Fibroblast of pulmonary artery (primary cell): ENCODE measurements around the gene TNFRSF1A.
"Not testable (repeated sequence)": the region's sequence is repeated elsewhere in the genome, so short reads cannot be mapped to it uniquely, and the experiment has no call there.

Experiments
- DNase-seq: peaks from one replicate; pipeline ENCODE4 v3.0.0-alpha.2; 2010; ENCODE audit warnings: low read depth
- H3K4me3 ChIP-seq: replicated peaks from 2 replicates; pipeline ENCODE4 v1.5.1; 2011; ENCODE audit warnings: low read depth, mild to moderate bottlenecking, control low read depth, low read length, moderate library complexity
- CTCF ChIP-seq: IDR thresholded peaks from 2 replicates; pipeline ENCODE4 v1.5.1; 2011; ENCODE audit warnings: mild to moderate bottlenecking, control low read depth, low read length, inconsistent platforms; ENCODE audit errors: missing control alignments

The TNFRSF1A gene

DNA sequence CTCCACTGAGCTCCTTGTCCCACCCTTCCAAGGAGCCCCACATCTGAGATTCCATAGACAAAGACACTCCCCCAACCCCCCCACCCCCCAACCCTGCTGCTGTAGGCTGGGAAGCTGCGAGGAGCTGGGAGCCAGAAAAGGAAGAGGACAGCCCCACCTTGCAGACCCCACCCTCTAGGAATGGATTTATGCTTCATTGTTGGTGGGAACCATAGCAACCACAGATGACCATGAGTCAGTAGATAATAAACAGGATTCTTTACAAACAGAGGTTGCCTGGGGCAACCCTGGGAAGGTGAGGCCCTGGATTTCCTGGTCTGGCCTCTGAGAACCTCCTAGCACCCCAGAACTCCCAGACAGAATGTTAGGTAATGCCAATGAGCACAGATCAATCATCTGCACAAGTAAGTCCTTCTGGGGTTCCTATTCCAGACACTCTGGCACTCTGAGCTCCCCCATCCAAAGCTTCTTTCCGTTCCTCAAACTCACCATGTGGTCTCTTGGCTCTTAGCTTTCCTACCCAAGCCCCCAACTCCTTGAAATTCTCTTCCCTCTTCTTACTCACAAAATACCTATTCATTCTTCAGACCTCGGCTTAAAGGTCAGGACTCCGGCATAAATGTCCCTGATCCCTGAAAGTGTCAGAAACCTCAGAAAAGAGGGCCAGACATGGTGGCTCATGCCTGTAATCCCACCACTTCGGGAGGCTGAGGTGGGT, 46.6 kb downstream of the TNFRSF1A start:
- no peak overlapping the region for H3K4me3 ChIP-seq
- DNase-seq: peak; percentile 94
- no peak for TF ChIP-seq CTCF

GRCh38 chr12:6294156-6295093, 47.5 kb downstream of the TNFRSF1A start:
- H3K4me3 ChIP-seq: no peak overlapping the region
- no peak for TF ChIP-seq CTCF
- DNase-seq: no peak

DNA sequence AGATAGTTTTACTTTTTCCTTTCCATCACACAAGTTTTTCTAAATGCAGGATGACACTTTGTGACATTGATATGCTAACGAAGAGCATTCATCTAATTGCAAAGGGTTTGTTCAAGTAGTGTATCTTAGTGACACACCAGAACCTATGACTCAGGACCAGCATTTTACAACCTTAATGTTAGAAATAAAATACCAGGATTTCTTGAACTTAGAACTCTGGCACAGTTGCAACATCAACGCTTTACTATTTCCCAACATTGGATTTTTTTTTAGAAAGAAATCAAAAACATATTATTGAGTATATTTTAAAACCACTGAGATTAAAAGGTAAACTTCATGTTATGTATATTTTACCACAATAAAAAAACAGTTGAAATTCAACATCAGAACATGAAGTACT, 49.3 kb downstream of the TNFRSF1A start:
- H3K4me3 ChIP-seq: no peak overlapping the region
- DNase-seq: peak; percentile 78
- TF ChIP-seq CTCF: no peak

DNA sequence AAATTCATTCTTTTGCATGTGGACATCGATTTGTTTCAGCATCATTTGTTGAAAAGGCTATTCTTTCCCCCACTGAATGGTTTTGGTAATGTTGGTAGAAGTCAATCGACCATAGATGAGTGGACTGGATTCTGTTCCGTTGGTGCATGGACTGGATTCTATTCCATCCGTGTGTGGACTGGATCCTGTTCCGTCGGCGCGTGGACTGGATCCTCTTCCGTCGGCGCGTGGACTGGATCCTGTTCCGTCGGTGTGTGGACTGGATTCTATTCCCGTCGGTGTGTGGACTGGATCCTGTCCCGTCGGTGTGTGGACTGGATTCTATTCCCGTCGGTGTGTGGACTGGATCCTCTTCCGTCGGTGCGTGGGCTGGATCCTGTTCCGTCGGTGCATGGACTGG, 52.0 kb downstream of the TNFRSF1A start:
- not testable (repeated sequence) for DNase-seq, H3K4me3 ChIP-seq

DNA sequence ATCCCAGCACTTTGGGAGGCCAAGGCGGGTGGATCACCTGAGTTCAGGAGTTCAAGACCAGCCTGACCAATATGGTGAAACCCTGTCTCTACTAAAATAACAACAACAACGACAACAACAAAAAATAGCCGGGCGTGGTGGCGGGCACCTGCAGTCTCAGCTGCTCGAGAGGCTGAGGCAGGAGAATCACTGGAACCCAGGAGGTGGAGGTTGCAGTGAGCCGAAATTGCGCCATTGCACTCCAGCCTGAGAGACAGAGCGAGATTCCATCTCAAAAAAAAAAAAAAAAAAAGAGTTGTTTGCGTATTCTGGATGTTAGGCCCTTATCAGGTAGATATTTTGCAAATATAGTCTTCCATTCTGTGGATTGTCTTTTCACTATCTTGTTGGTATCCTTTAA, 52.8 kb downstream of the TNFRSF1A start:
- not testable (repeated sequence) for H3K4me3 ChIP-seq, DNase-seq

DNA sequence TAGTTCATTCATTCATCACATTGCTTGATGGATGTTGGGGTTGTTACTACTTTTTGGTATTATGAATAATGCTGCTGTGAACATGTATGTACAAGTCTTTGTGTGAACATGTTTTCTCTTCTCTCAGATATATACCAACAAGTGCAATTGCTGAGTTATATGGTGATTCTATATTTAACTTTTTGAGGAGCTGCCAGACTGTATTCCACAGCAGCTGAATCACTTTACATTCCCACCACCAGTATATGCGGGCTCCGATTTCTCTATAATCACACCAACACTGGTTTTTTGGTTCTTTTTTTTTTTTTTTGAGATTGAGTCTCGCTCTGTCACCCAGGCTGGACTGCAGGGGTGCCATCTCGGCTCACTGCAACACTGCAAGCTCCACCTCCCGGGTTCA, 53.6 kb downstream of the TNFRSF1A start:
- DNase-seq: peak; percentile 44
- H3K4me3 ChIP-seq: no peak overlapping the region
- TF ChIP-seq CTCF: no peak

DNA sequence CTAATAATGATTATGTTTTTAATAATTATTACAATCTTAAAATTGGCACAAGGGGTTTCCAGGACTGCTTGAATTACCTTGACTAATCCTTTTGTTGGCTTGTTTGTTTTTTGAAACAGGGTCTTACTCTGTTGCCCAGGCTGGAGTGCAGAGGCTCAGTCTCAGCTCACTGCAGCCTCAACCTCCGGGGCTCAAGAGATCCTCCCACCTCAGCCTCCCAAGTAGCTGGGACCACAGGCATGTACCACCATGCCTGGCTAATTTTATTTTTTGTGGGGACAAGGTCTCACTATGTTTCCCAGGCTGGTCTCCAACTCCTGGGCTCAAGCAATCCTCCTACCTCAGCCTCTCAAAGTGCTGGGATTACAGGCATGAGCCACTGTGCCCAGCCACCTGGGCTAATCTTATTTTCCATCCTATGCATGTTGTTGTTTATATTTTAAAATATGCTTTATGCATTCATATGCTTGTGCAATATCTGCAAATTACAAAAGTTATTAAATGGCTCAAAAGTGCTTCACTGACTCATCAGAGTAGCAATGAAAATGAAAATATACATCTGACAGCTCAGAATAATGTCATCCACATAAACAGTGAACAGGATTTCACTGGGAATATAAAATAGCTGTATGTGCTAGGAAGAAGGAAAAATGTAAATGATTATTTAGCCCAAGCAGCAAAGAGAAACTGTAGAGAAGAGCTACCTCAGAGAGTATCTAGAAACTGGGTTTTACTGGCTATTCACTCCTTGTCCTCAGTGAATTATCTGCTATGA, 56.2 kb downstream of the TNFRSF1A start:
- TF ChIP-seq CTCF: no peak
- H3K4me3 ChIP-seq: no peak overlapping the region
- DNase-seq: no peak
